Activated T-cell treated with anti-CD3 and anti-CD28 coated beads for 1 hour (primary cell): ENCODE results near the gene P3H4.
"Not testable (repeated sequence)": the region's sequence is repeated elsewhere in the genome, so short reads cannot be mapped to it uniquely, and the experiment has no call there.

ENCODE experiments used
- DNase-seq: peaks from one replicate; pipeline ENCODE4 v3.0.0-alpha.2; 2020; ENCODE audit warnings: low read depth

Gene P3H4

GRCh38 chr17:41811549-41812380 lies at the start of gene P3H4:
Gene P3H4 (minus strand): TSS chr17:41811949. CDS start chr17:41811915, 34 bp downstream.
- DNase-seq, result peak; percentile 65

DNA sequence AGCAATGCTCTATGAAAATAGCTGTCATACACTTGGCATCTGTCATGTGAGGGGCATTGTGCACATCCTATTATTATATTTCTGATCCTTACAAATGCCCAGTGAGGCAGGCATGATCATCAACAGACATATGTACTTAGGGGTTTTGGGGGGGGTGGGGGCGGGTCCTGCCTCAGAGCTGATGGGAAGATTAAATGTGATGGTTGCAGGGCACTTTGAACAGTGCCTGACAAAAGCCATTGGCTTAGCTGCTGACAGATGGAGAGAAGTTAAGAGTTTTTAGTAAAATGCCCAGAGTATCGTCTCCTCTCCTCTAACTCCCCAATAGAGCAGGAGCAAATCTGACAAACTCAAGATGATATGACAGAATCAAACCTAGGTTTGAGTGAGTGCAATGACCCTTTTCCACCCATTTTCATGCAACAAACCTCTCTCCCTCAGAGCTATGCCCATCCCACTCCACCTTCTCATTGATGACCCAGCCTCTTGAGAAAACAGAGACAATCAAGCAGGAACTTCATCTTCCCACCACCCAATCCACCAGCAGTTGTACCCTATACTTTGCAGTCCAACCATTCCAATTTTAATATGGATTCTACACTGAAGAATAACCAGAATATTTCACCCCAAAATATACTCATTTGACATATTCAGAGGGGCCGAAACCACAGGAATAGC lies 48.6 kb upstream of the P3H4 start:
- no peak for DNase-seq

GRCh38 chr17:41851382-41851781 lies 39.6 kb upstream of the P3H4 start:
- DNase-seq, result not testable (repeated sequence)

DNA sequence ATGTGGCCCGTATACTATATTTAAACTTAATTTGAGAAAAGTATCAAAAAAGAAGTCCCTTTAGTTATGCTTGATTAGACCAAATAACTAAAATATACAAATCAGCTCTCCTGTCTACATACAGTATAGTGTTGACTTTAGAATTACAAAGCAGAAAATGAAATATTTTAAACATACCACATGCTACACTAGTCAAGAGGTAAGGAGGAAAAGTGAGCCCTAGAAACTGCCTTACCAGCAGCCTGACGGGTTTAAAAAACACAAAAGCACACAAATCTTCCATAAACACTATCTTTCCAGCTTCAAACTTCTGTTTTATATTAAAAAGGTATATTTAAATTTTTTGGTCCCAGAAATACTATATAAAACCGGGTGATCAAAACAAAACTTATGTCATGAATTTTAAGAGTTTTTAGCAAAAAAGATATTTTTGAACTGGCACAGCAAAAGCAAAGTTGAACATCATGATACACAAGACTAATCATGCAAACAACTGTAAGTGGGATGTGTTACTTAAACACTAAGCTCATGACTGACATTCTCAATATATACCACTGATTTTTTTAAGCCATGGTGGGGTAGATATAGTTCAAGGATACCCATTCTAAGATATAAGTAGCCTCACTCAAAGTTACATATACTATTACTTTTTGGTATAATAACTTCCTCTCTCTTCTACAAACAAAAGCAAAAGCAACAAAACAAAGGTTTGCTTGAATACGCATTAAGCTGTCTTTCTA lies 37.7 kb upstream of the P3H4 start:
- DNase-seq, result no peak

DNA sequence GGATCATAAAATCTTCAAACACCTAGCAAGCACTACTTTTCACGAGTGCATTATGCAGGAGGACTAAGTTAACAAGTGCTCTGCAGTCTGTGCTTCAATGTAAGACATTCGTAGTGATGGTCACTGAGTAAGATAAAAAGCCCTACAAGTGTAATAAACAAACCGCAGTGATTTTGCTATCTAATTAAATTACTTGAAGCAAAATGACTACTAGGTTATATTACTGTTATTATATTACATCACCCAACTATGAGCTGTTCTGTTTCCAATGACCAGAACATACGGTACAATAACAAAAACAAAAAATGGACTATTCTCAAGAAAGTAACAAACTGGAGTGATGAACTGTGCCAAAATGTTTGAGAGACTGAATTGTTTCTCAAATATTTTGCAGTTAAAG lies 37.0 kb upstream of the P3H4 start:
- no peak for DNase-seq

GRCh38 chr17:41844971-41845370 lies 33.2 kb upstream of the P3H4 start:
- no peak for DNase-seq

DNA sequence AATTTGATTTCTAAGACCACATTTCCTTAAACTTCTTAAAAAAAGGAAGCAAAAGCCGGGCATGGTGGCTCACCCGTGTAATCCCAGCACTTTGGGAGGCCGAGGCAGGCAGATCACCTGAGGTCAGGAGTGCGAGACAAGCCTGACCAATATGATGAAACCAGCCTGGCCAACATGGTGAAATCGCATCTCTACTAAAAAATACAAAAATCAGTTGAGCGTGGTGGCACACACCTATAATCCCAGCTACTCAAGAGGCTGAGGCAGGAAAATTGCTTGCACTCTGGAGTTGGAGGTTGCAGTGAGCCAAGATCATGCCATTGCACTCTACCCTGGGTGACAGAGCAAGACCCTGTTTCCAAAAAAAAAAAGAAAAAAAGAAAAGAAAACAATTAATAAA lies 29.0 kb upstream of the P3H4 start:
- not testable (repeated sequence) for DNase-seq

DNA sequence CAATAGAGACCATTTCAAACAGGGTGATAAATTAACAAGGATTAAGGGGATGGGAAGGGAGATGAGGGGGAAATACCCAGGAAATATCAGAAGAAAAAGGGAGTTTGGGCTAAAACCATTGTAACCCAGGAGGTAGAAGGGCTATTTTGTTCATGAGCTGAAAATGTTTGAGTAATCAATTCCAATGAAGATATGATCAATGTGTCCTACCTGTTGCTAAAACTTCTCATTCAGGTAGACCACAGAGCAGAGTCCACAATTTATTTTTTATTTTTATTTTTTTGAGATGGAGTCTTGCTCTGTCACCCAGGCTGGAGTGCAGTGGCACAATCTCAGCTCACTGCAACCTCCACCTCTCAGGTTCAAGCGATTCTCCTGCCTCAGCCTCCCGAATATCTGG lies 27.7 kb upstream of the P3H4 start:
- not testable (repeated sequence) for DNase-seq

GRCh38 chr17:41837761-41838538 lies 26.2 kb upstream of the P3H4 start, which contains the start of gene KLHL10:
Gene KLHL10 (plus strand): TSS chr17:41837825. CDS start chr17:41837933, 108 bp downstream.
- DNase-seq, result no peak

DNA sequence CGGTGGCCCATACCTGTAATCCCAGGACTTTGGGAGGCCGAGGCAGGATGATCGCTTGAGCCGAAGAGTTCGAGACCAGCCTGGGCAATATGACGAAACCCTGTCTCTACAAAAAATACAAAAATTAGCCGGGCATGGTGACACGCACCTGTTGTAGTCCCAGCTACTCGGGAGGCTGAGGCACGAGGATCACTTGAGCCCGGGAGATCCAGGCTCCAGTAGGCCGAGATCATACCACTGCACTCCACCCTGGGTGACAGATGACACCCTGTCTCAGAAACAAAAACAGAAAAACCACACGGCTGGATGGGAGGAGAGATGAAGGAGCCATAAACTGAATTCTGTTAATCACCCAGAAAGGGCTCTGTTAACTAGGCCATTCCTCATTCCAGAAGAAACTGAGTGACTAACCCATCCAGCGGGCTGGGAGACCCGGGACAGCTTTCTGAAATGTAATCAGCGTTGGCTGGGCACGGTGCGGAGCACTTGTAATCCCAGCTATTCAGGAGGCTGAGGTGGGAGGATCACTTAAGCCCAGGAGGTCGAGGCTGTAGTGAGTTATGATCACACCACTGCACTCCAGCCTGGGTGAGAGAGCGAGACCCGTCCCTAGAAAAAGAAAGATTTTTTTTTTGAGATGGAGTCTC lies 24.9 kb upstream of the P3H4 start:
- no peak for DNase-seq

- peak; percentile 46 for DNase-seq
Measured at GRCh38 chr17:41835800-41836549, 24.2 kb upstream of the P3H4 start, which contains the start of gene NT5C3B. Gene NT5C3B (minus strand): TSS chr17:41836232. CDS start chr17:41836193, 39 bp downstream.

DNA sequence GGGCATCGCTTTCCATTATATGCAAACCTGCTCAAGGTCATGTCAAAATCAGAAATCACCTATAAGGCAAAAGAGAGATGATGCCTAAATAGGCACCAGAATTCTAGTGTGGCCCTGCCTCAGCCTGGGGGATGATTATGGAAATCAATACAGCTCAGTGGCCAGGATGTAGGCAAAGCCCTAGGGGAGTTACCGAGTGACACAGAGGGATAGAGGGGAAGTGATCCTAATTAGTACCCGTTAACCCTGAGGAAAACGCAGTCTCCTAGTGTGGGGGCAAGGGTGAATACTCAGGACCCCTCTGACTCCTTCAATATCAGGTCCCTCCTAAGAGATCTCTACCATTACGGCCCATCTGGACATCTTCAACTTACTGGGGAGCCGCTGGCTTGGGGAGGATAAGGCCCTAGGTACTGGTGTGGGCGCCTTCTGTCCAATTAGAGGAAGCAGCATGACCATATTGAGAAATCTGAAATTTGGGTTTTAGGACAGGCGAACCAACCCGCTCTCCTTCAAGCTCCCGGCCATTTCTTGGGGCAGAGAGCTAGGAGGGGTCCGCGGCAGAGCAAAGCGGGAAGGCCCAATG lies 23.6 kb upstream of the P3H4 start:
- no peak for DNase-seq

- DNase-seq, result not testable (repeated sequence)
Measured at GRCh38 chr17:41829961-41830360, 18.2 kb upstream of the P3H4 start.

DNA sequence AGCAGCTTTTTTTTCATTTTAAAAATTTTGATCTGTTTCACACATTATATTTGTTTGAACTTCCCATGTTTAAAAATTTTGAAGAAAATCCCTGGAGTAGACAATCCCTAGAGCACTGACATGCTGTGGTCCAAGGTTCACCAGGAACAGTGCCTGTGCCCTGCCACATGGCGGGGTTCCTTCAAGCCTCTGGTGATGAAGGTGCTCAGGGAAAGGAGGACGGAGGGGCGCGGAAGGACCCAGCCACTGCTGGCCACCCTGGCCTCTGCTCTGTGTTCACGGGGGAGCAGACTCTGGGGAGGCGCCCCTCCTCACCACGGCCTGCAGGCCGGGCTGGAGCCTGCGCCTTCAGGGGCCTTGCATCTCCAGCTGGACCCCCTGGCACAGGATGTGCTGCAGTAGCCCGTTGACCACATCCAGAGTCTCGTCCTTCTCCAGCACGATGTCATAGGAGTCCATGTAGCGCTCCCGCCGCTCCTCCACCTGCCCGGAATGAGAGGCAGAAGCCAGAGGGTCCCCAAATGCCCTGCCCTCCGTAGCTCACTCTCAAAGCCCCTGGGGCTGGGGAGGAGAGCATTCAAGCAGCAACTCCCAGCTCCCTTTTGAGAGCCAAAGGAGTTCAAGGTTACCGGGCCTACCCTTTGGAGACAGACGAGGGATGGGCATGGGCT lies 13.6 kb upstream of the P3H4 start:
- DNase-seq, result no peak

- no peak for DNase-seq
Measured at GRCh38 chr17:41824086-41824485, 12.3 kb upstream of the P3H4 start.

DNA sequence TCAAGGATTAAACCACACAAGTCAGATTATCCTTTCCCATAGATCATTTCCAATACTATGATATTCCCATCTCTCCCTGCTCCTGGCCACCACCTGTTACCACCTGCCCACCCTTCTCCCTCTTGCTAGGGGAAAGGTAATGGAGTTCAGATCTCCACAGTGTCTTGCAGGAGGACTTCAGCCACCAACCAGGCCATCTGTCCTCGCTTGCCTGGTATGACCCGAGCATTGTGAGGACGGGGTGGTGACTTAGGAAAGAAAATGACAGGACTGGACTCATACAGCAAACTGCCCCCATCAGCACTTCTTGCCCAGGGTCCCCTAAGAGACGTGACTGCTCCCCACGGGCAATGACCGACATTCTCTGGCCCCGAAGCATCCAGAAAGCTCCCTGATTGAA lies 11.8 kb upstream of the P3H4 start:
- DNase-seq, result no peak

DNA sequence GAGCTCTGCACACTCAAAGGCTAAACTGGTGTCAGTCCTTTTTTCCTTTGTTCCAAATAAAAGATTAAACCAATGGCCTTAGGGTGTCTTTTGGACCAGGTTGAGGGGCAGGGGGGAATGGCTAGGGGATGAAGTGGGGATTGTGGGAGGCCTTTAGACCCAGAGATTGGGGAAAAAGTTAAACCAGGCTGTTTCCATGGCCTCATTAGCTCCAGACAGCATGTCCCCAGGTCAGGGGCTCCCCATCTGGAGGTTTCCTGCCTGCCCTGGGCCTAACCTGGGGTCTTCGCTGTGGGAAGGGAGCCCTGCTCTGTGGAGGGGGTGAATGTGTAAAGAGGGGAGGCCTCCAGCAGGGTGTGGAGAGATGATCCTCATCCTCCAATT lies 11.4 kb upstream of the P3H4 start:
- DNase-seq, result no peak

- DNase-seq, result no peak
Measured at GRCh38 chr17:41822216-41823140, 10.7 kb upstream of the P3H4 start.
